Panc1 (cell line): ENCODE data around the gene MAGI1. TPM values are rescaled to one million over a fixed set of nuclear protein-coding genes. Genes with fewer than 3 reads are reported as not detected.

Experiments used
- ATAC-seq: fragments of 200-7000 bp; cut with Tn5 transposase; 2 replicates; pipeline ENCODE4 v1.9.1; 2020; ENCODE audit warnings: mild to moderate bottlenecking, moderate library complexity
- BruUV-seq: library from RNA; stranded (reverse); fragments of 400-500 nt; replicated peaks from 2 replicates; lab custom pipeline; 2021; lab: Mats Ljungman, UMichigan
- CTCF ChIA-PET: fragments of 300-600 bp; sonication (Branson Sonifier 250); formaldehyde crosslinking; loops from one replicate; lab custom pipeline; 2022; ENCODE audit warnings: antibody characterized with exemption; lab: Charles Lee
- POLR2A ChIA-PET: fragments of 300-600 bp; sonication (Branson Sonifier 250); formaldehyde crosslinking; loops from one replicate; lab custom pipeline; 2022; ENCODE audit warnings: antibody characterized with exemption; lab: Charles Lee
- DNase-seq: peaks from one replicate; pipeline ENCODE4 v3.0.0-alpha.2; 2010; ENCODE audit warnings: low read depth, low spot score
- H3K27ac ChIP-seq: 2 replicates; pipeline ENCODE4 v1.5.1; 2011; ENCODE audit warnings: mild to moderate bottlenecking, low read length, inconsistent platforms
- H3K27me3 ChIP-seq: fragments of 200-500 bp; sonication (Bioruptor generic); 2 replicates; pipeline ENCODE4 v1.6.0; 2014; ENCODE audit warnings: low read length, inconsistent platforms; ENCODE audit not compliant: control insufficient read depth, insufficient read depth
- H3K36me3 ChIP-seq: fragments of 200-500 bp; sonication (Bioruptor generic); 2 replicates; pipeline ENCODE4 v1.5.1; 2014; ENCODE audit warnings: inconsistent platforms, mild to moderate bottlenecking, low read length, moderate library complexity; ENCODE audit not compliant: control insufficient read depth, insufficient read depth
- H3K4me1 ChIP-seq: 2 replicates; pipeline ENCODE4 v1.5.1; 2011; ENCODE audit warnings: inconsistent platforms, mild to moderate bottlenecking, low read length, moderate library complexity; ENCODE audit not compliant: control insufficient read depth, insufficient read depth
- H3K4me3 ChIP-seq, 2 experiments: 2 replicates each; pipeline ENCODE4 v1.5.1; 2011 to 2012; ENCODE audit warnings: low read depth in 2 of 2, low read length in 2 of 2, mild to moderate bottlenecking in 2 of 2, inconsistent platforms in 1 of 2, moderate library complexity in 1 of 2
- H3K9me3 ChIP-seq: fragments of 200-500 bp; sonication (Bioruptor generic); 2 replicates; pipeline ENCODE4 v1.5.1; 2014; ENCODE audit warnings: low read depth, mild to moderate bottlenecking, inconsistent platforms, low read length, moderate library complexity; ENCODE audit not compliant: control insufficient read depth, insufficient read depth
- POLR2AphosphoS5 ChIP-seq: IDR thresholded peaks from 2 replicates; pipeline ENCODE4 v1.6.1; 2012; ENCODE audit warnings: mild to moderate bottlenecking, low read depth, low read length, moderate library complexity
- REST ChIP-seq, 2 experiments: IDR thresholded peaks; 2 replicates each; pipeline ENCODE4 v1.6.1; 2011 to 2012; ENCODE audit warnings: low read depth in 2 of 2, control low read depth in 1 of 2, low read length in 1 of 2, mild to moderate bottlenecking in 1 of 2, moderate library complexity in 1 of 2; ENCODE audit not compliant: insufficient read depth in 1 of 2
- SIN3A ChIP-seq: IDR thresholded peaks from 2 replicates; pipeline ENCODE4 v1.6.1; 2012; ENCODE audit warnings: low read depth, mild to moderate bottlenecking, low read length, moderate library complexity, borderline replicate concordance; ENCODE audit not compliant: insufficient read depth
- TCF7L2 ChIP-seq: IDR thresholded peaks from 2 replicates; pipeline ENCODE4 v1.6.1; 2011; ENCODE audit warnings: mild to moderate bottlenecking, low read depth, low read length, inconsistent platforms
- in situ Hi-C: cut with HindIII; loops from 2 replicates; pipeline ENCODE4 v1.10.0; 2016; ENCODE audit warnings: low sequenced_read_pairs, low pct_unique_long_range_greater_than_20kb
- intact Hi-C: fragments of 100-400 bp; cut with micrococcal nuclease; formaldehyde crosslinking; loops from one replicate; pipeline ENCODE4 v1.10.0; 2022; ENCODE audit not compliant: unreplicated experiment
- total RNA-seq: library from RNA; stranded (reverse); gene quantifications from one replicate; pipeline ENCODE4 v1.2.1, GENCODE V29; 2021; ENCODE audit not compliant: unreplicated experiment
- TF ChIP-seq, protein P1 (sequence below): fragments of 450-650 bp; IDR thresholded peaks from 2 replicates; pipeline ENCODE4 v1.5.1; 2017; ENCODE audit warnings: mild to moderate bottlenecking

Gene MAGI1
- total RNA-seq, 1 experiment from 2014 or later, result 9.5 TPM

DNA sequence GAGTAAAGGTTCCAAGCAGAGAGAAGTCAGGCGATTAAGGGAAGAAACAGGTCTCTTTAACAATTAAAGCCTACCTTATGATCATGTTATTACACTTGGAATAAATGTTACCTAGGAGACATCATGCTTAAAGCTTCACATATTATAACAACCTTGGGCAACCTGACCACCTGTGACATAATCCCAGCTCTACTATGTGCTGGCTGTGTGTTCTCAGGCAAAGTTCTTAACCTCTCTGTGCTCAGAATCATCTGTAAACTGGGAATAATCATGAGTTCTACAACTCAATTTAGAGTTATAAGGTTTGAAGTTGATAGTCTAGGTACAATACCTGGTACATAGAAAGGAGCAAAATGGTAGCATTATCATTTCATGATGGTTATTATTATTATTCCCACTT, 159.3 kb downstream of the MAGI1 start:
- no peaks in the 10 kb centered on the region for H3K27me3 ChIP-seq
- in situ Hi-C loops (no loop called here), intact Hi-C loops (no loop called here)

DNA sequence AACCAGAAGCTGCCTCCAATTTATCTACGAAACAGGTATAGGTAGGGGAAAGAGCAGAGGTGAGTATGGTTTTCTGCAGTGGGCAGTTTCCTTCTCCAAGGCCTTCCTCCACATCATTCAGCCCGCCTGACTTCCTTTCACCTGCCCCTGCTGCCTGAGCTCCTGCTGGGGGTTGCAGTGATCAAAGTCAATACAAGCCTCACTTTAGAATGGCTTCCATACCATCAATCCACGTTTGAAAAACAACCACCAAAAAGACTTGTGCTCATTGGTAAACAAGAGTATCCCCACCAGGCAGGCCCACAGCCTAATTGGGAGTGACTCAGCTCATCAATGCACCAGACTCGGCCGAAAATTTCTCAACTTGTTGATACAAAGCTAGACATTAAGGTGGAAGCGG, 159.9 kb downstream of the MAGI1 start:
- no peak overlapping the region for H3K27ac ChIP-seq
- POLR2A ChIA-PET, result no interaction called here
- no peaks in the 10 kb centered on the region for H3K36me3 ChIP-seq
- no peaks in the 10 kb centered on the region for H3K27me3 ChIP-seq
- no TSS peak for BruUV-seq
- no peak overlapping the region for H3K4me3 ChIP-seq
- no peaks in the 10 kb centered on the region for H3K9me3 ChIP-seq
- no peak for ATAC-seq
- intact Hi-C loops, result no loop called here
- no peak for TF ChIP-seq SIN3A
- TF ChIP-seq TCF7L2, result no peak
- TF ChIP-seq, protein P1, sequence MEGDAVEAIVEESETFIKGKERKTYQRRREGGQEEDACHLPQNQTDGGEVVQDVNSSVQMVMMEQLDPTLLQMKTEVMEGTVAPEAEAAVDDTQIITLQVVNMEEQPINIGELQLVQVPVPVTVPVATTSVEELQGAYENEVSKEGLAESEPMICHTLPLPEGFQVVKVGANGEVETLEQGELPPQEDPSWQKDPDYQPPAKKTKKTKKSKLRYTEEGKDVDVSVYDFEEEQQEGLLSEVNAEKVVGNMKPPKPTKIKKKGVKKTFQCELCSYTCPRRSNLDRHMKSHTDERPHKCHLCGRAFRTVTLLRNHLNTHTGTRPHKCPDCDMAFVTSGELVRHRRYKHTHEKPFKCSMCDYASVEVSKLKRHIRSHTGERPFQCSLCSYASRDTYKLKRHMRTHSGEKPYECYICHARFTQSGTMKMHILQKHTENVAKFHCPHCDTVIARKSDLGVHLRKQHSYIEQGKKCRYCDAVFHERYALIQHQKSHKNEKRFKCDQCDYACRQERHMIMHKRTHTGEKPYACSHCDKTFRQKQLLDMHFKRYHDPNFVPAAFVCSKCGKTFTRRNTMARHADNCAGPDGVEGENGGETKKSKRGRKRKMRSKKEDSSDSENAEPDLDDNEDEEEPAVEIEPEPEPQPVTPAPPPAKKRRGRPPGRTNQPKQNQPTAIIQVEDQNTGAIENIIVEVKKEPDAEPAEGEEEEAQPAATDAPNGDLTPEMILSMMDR, result no peak
- no peak for TF ChIP-seq REST (IDR thresholded peaks at IDR 0.05; ENCODE audit: insufficient read depth in 1 of 2, low read depth in 2 of 2, low read length in 1 of 2)
- TF ChIP-seq POLR2AphosphoS5, result no peak
- in situ Hi-C loops, result no loop called here
- no peak for DNase-seq
- CTCF ChIA-PET, result no interaction called here
- H3K4me1 ChIP-seq, result no peaks in the 10 kb centered on the region

More for the DNA sequence above, 159.3 kb downstream of the MAGI1 start:
- no TSS peak for BruUV-seq
- ATAC-seq (no peak), DNase-seq (no peak)
- Histone ChIP-seq H3K27ac (no peak overlapping the region), H3K4me1 (no peaks in the 10 kb centered on the region), H3K36me3 (no peaks in the 10 kb centered on the region), H3K4me3 (no peak overlapping the region), H3K9me3 (no peaks in the 10 kb centered on the region)
- ChIA-PET CTCF (no interaction called here), POLR2A (no interaction called here)
- TF ChIP-seq SIN3A, result no peak
- TF ChIP-seq TCF7L2, result no peak
- TF ChIP-seq REST (IDR thresholded peaks at IDR 0.05; ENCODE audit: insufficient read depth in 1 of 2, low read depth in 2 of 2, low read length in 1 of 2), result no peak
- no peak for TF ChIP-seq POLR2AphosphoS5
- TF ChIP-seq, protein P1, result no peak
